GM12892 (cell line): ENCODE measurements around the gene ESR1.

Source experiments
- POLR2A ChIP-seq: IDR thresholded peaks from 2 replicates; pipeline ENCODE4 v1.6.1; 2011; ENCODE audit warnings: low read depth, low read length, control low read depth
- POLR2AphosphoS5 ChIP-seq: IDR thresholded peaks from 2 replicates; pipeline ENCODE4 v1.6.1; 2011; ENCODE audit warnings: low read depth, low read length, control low read depth

GRCh38 chr6:152110886-152111820, 303.7 kb downstream of the ESR1 start:
- TF ChIP-seq POLR2AphosphoS5 = no peak
- TF ChIP-seq POLR2A = no peak
